Dedifferentiated amniotic fluid mesenchymal stem cell (primary cell): ENCODE data around the gene SH3RF3.

Experiments used
- DNase-seq: peaks from one replicate; pipeline ENCODE4 v3.0.0-alpha.2; 2016; ENCODE audit errors: extremely low spot score

Gene SH3RF3

GRCh38 chr2:109475531-109476210, 346.7 kb downstream of the SH3RF3 start:
- DNase-seq, result peak; percentile 46

GRCh38 chr2:109476641-109477441, 347.8 kb downstream of the SH3RF3 start:
- no peak for DNase-seq

- no peak for DNase-seq
Measured at GRCh38 chr2:109478906-109479493, 350.0 kb downstream of the SH3RF3 start.

GRCh38 chr2:109479804-109480203, 350.8 kb downstream of the SH3RF3 start:
- no peak for DNase-seq

- DNase-seq, result no peak
Measured at GRCh38 chr2:109480486-109481195, 351.6 kb downstream of the SH3RF3 start.

DNA sequence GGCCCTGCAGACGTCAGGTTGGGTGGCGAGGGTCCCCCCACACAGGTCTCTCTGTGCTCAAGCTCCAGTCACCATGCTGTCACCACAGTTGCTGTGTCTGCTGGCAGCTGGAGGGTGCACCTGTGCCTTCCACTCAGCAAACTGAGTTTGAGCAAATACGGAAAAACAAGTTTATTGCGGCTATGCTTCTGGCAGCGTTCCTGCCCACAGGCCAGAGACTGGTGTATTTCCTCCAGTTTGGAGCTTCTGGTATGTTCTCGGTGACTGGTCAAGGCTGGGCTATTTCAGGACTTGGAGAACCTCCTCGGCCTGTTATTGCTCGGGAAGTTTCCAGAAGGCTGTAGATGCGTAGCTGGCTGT, 352.2 kb downstream of the SH3RF3 start:
- no peak for DNase-seq

- no peak for DNase-seq
Measured at GRCh38 chr2:109481599-109481998, 352.6 kb downstream of the SH3RF3 start.

DNA sequence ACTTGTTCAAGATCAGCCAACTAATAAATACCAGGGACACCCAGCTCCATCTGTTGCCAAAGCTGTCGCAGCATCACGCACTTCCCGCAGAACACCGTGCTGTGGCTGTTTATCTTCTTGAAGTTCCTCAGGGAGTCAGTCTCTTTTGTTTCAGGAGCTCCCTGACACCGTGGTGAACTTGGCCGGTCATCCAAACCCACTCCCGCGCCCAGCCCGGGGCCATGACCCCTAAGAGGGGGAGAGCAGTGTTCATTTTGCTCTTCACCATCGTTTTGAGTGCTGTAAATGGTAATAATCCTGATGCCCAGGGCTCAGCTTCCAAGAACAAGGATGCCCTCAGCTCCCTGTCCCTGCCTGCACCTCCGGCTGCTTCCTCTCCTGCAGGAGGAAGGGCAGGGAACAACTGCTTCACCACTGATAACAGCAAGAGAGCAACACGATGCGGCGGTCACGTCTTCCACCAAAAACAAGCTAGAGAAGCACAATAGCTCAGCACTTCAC, 353.4 kb downstream of the SH3RF3 start:
- DNase-seq, result no peak

GRCh38 chr2:109486711-109487535, 357.9 kb downstream of the SH3RF3 start:
- DNase-seq, result peak; percentile 79

GRCh38 chr2:109487536-109487869, 358.5 kb downstream of the SH3RF3 start:
- no peak for DNase-seq

DNA sequence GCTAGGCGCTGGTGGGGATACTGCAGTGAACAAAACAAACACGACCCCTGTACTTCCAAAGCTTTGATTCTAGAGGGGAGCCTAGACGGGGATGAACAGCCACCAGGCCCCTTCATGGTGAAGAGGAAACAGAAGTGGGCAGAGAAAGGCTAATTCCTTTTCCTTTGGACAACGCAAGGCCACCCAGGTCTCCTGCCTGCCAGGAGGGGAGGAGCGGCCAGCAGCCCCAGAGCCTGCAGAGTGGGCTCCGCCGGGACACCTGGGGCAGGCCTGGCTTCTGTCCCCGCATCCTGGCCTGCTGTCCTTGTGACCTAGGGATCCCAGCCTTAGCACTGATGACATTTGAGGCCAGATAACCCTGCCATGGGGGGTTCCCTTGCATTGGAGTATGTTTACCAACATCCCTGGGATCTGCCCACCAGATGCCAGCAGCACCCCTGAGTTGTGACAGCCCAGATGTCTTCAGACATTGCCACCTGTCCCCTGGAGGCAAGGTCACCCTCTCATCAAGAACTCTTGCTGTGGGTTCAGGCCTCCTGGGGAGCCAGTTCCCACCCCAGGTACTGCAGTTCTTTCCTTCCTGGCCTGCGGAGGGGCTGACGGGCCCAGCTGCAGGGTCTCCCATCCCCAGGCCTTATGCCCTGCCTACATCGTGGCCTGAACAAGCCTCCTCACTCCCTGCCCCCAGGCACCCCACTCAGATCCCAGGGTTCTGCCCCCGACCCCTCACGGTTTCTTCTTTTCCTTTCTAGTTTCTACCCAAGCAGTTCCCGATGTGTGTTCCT, 359.1 kb downstream of the SH3RF3 start:
- no peak for DNase-seq

DNA sequence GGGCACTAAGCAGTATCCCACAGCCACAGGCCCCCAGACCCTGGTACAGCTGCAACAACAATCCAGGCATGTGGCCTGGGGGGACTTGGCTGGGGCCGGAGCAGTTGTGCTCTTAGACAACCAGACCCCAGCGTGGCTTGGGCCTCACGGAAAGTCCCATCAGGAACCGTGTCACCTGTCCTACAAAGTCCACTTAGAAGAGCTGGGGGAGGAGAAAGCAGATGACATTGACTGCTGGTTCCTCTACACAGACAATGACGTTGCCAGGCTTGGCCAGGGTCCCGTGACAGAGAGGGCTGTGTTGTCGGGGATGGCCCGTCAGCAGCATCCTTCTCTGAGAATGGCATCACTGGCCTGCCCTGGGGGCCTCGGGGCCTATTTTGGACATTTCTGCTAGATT, 360.3 kb downstream of the SH3RF3 start:
- no peak for DNase-seq

GRCh38 chr2:109493176-109493935, 364.4 kb downstream of the SH3RF3 start:
- no peak for DNase-seq

DNA sequence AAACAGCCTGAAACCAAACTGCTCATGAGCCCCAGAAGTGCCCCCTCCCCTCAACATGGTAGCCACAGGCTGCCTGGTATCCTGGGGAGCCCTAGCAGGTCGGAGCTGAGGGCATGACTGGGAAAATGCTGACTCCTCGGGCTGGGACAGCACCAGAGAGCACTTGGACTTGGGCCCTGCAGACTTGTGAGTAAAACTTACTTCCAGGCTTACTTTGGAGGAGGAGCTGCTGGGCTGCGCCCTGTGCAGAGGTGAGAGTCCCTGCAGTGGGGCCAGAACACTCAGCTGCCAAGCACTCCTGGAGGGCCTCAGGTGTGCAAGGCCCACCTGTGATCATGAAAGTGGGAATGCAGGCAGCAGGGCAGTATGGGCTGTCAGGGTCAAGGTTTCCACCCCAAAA, 365.3 kb downstream of the SH3RF3 start:
- no peak for DNase-seq

- DNase-seq, result no peak
Measured at GRCh38 chr2:109497463-109497862, 368.5 kb downstream of the SH3RF3 start.

- no peak for DNase-seq
Measured at GRCh38 chr2:109497911-109498870, 369.2 kb downstream of the SH3RF3 start.

- no peak for DNase-seq
Measured at GRCh38 chr2:109498906-109499305, 369.9 kb downstream of the SH3RF3 start.

DNA sequence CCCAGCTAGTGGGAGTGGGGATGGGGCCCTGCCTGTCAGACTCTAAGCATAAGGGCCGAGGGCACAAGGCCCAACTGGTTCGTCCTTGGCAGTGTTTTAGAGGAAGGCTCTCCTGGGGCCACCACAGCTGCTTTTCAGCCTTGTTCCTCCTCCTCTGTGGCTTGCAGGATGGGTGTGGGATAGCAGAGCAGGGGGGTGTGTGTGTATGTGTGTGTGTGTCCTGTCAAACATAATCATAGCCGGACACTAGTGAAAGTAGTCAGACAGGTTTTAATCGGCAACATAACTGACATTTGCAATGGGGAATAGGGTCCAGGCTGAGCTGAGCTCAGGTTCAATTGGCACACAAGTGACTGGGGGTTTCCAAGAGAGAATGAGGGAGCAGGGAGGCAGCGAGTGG, 370.6 kb downstream of the SH3RF3 start:
- DNase-seq, result no peak

GRCh38 chr2:109500910-109501309, 371.9 kb downstream of the SH3RF3 start:
- DNase-seq, result no peak
